HFF-Myc (cell line): ENCODE results near the gene NECTIN2.

Experiments
- DNase-seq: peaks from one replicate; pipeline ENCODE4 v3.0.0-alpha.2; 2011; ENCODE audit warnings: low read depth; ENCODE audit errors: extremely low read depth
- H3K4me3 ChIP-seq: replicated peaks from 2 replicates; pipeline ENCODE4 v1.5.1; 2011; ENCODE audit warnings: low read depth, mild to moderate bottlenecking, control low read depth, low read length
- CTCF ChIP-seq: IDR thresholded peaks from 2 replicates; pipeline ENCODE4 v1.5.1; 2012; ENCODE audit warnings: mild to moderate bottlenecking, low read depth, low read length, control low read depth; ENCODE audit errors: missing control alignments

Gene NECTIN2

DNA sequence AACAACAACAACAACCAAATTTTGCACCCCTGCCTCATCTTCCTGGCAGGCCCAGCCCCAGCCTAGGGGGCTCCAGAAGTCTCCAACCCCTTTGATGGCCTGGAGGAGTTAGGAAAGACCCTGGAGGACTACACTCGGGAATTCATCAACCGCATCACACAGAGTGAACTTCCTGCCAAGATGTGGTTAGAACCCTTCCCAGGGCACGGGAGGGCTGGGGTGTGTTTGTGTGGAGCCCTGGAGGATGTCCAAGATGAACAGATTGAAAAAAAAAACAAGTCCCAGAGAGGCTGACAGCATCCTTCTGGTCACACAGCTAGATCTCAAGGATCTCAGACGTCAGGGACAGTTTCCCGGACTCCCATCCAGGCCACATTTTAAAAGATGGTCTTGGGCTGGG is 81.6 kb downstream of the NECTIN2 start:
- no peak for DNase-seq
- no peak overlapping the region for H3K4me3 ChIP-seq
- no peak for TF ChIP-seq CTCF

- no peak for DNase-seq
- no peak overlapping the region for H3K4me3 ChIP-seq
- no peak for TF ChIP-seq CTCF
Observed at GRCh38 chr19:44930088-44930487, 84.0 kb downstream of the NECTIN2 start.

- TF ChIP-seq CTCF, result no peak
- no peak overlapping the region for H3K4me3 ChIP-seq
- no peak for DNase-seq
Observed at GRCh38 chr19:44931541-44931940, 85.4 kb downstream of the NECTIN2 start.
